Skeletal muscle satellite cell (primary cell): ENCODE measurements around the gene RAPGEF1.
A peak's percentile ranks its signal among the peaks of the same experiment; 100 is the strongest.

ENCODE experiments used
- H3K27me3 ChIP-seq: 2 replicates; pipeline ENCODE4 v1.7.0; 2013; ENCODE audit warnings: low read length; ENCODE audit not compliant: control insufficient read depth, insufficient read depth
- H3K36me3 ChIP-seq: 2 replicates; pipeline ENCODE4 v1.7.0; 2013; ENCODE audit warnings: mild to moderate bottlenecking, control low read depth, low read length; ENCODE audit not compliant: insufficient read depth
- H3K4me1 ChIP-seq: 2 replicates; pipeline ENCODE4 v1.7.0; 2013; ENCODE audit warnings: low read length; ENCODE audit not compliant: control insufficient read depth, insufficient read depth
- H3K4me2 ChIP-seq: 2 replicates; pipeline ENCODE4 v1.7.0; 2013; ENCODE audit warnings: mild to moderate bottlenecking, low read length
- H3K4me3 ChIP-seq: 2 replicates; pipeline ENCODE4 v1.7.0; 2013; ENCODE audit warnings: low read length
- H3K9ac ChIP-seq: 2 replicates; pipeline ENCODE4 v1.7.0; 2013; ENCODE audit warnings: mild to moderate bottlenecking, low read depth, low read length, moderate library complexity
- H3K9me3 ChIP-seq: replicated peaks from 2 replicates; pipeline ENCODE4 v1.7.0; 2013; ENCODE audit warnings: mild to moderate bottlenecking, control low read depth, low read length

Gene RAPGEF1

GRCh38 chr9:131735238-131736128, 4.4 kb downstream of the RAPGEF1 start:
- peak overlapping the region; percentile 66 for H3K9ac ChIP-seq
- H3K4me3 ChIP-seq: no peak overlapping the region
- H3K4me2 ChIP-seq: peak overlapping the region; percentile 61

GRCh38 chr9:131734781-131735180, 5.1 kb downstream of the RAPGEF1 start:
- H3K4me1 ChIP-seq: peaks cover 68% of the 10 kb centered on the region
- H3K4me3 ChIP-seq: no peak overlapping the region

More at GRCh38 chr9:131735238-131736128, 4.4 kb downstream of the RAPGEF1 start:
- Histone ChIP-seq H3K9me3 (no peaks in the 10 kb centered on the region), H3K27me3 (no peaks in the 10 kb centered on the region), H3K4me1 (peaks cover 68% of the 10 kb centered on the region), H3K36me3 (peaks cover 2% of the 10 kb centered on the region)

GRCh38 chr9:131734165-131734610, 5.7 kb downstream of the RAPGEF1 start:
- H3K4me1 ChIP-seq: peaks cover 72% of the 10 kb centered on the region
- H3K27me3 ChIP-seq: no peaks in the 10 kb centered on the region
- peak overlapping the region; percentile 66 for H3K9ac ChIP-seq
- H3K4me3 ChIP-seq: peak overlapping the region; percentile 29
- no peaks in the 10 kb centered on the region for H3K9me3 ChIP-seq
- H3K4me2 ChIP-seq: peak overlapping the region; percentile 61
- H3K36me3 ChIP-seq: peaks cover 2% of the 10 kb centered on the region

More at GRCh38 chr9:131734781-131735180, 5.1 kb downstream of the RAPGEF1 start:
- Histone ChIP-seq H3K9ac (peak overlapping the region; percentile 66), H3K9me3 (no peaks in the 10 kb centered on the region), H3K27me3 (no peaks in the 10 kb centered on the region), H3K4me2 (peak overlapping the region; percentile 61), H3K36me3 (peaks cover 2% of the 10 kb centered on the region)

DNA sequence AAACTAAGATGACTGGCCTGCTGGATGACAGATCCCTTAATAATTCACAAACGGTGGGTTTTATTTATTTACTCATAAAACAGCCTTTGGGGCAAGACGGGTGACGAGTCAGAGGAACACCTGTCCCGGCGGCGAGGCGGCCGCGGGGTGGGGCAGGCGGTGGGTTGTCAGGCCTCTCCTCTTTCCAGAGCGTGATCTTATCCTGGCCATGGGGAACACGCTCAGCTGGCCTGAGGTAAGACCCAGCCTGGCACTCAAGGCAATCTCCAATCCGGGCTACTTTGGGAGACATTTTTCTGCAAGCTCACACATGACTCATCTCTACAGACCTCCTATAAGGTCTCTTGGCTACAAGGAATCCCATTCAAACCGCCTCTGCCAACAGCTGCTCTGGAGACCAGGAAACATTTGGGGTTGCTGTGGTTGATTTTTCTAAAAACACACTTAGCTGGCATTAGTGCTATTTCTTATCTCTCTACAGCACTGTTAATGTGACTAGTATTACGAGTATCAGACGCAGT, 6.3 kb downstream of the RAPGEF1 start:
- no peaks in the 10 kb centered on the region for H3K9me3 ChIP-seq
- peak overlapping the region; percentile 66 for H3K9ac ChIP-seq
- no peaks in the 10 kb centered on the region for H3K27me3 ChIP-seq
- H3K4me2 ChIP-seq: peak overlapping the region; percentile 61
- peaks cover 73% of the 10 kb centered on the region for H3K4me1 ChIP-seq
- peaks cover 2% of the 10 kb centered on the region for H3K36me3 ChIP-seq
- H3K4me3 ChIP-seq: peak overlapping the region; percentile 29

DNA sequence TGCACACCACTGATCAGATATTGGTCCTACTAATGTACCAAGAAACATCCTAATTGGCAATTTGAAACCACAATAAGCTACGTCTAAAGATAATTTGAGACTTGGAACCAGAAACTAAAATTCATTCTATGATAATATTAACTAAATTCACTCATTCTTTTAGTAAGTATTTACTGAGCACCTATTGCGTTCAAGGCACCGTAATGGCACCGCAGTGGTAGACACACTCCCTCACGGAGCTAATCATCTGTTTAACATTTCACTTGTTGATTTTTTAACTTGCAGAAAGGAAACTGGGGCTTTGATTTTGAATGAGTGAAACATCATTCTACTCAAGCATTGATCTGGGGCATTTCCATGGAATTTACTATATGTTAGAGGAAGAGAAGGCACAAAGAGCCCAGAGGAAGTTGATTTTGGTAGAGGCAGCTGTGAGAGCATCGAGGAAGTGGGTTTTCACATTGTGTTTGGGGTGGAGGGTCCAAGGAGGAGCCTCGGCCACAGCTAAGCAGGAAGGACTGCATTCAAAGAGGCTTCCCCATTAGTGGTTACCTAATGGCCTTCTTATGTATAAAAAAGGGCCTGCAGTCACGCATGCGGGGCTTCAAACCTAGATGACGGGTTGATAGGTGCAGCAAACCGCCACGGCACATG, 7.1 kb downstream of the RAPGEF1 start:
- Histone ChIP-seq H3K9ac (peak overlapping the region; percentile 6), H3K4me3 (no peak overlapping the region), H3K36me3 (peaks cover 2% of the 10 kb centered on the region), H3K4me1 (peaks cover 77% of the 10 kb centered on the region), H3K9me3 (no peaks in the 10 kb centered on the region), H3K27me3 (no peaks in the 10 kb centered on the region), H3K4me2 (peak overlapping the region; percentile 60)

DNA sequence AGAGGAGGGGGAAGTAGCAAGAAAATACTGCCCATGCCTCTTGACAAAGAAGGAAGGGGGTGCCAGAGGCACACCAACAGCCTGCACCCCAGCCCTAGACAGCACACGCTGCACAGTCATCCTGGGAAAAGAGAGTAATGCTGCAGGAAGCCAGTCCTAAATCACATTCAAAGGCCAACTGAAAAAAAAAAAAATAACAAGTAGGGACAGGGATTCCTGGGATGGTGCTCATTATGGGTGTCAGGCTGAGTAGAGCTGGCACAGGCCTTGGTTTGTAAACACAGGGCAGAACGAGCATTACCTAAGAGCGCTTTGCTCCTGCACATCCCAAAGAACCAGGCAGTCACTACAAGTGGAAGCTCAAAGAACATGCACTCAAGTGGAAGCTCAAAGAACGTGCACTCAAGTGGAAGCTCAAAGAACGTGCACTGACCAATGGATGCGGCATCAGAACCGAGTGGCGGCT, 7.8 kb downstream of the RAPGEF1 start:
- no peaks in the 10 kb centered on the region for H3K9me3 ChIP-seq
- H3K36me3 ChIP-seq: peaks cover 2% of the 10 kb centered on the region
- H3K4me3 ChIP-seq: peak overlapping the region; percentile 22
- H3K9ac ChIP-seq: peak overlapping the region; percentile 64
- peaks cover 84% of the 10 kb centered on the region for H3K4me1 ChIP-seq
- H3K27me3 ChIP-seq: no peaks in the 10 kb centered on the region
- peak overlapping the region; percentile 60 for H3K4me2 ChIP-seq

DNA sequence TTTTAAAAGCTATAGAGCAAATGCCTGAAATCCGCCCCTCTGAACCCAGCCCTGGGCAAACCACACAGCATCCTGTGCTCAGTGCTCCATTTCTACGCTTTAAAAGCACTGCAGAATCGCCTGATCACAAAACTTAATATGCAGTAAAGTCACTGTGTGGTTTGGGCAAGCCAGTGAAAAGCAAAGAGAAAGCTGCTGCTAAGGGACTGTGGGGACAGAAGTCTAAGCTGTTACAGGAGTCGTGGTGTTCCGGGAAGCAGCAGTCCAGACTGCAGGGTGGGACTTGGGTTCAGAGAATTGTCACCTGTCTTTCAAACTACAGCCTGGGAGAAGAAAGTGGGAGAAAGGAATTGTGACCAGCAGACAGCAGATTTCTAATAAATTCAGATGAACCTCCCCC, 8.2 kb downstream of the RAPGEF1 start:
- Histone ChIP-seq H3K4me3 (peak overlapping the region; percentile 22), H3K9me3 (no peaks in the 10 kb centered on the region), H3K4me1 (peaks cover 84% of the 10 kb centered on the region), H3K9ac (peak overlapping the region; percentile 64), H3K4me2 (peak overlapping the region; percentile 60), H3K27me3 (no peaks in the 10 kb centered on the region), H3K36me3 (peaks cover 2% of the 10 kb centered on the region)

DNA sequence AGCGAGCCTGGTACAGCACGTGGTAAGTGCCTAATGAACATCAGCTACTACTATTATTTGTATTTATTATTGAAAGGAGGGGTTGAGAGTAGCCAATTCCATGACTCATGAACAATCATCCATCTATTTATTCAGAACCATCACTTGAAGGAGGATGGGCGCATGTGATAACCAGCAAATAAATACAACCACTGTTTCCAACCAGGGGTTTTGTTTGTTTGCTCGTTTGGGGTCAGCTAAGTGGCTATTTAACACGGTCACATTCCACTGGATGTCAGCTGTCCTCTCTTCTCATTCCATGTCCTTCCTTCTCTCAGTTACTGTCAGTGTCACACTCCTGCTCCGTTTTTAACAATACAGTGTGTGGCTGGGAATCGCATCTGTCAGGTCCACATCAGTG, 8.6 kb downstream of the RAPGEF1 start:
- peak overlapping the region; percentile 60 for H3K4me2 ChIP-seq
- H3K36me3 ChIP-seq: peaks cover 2% of the 10 kb centered on the region
- peak overlapping the region; percentile 64 for H3K9ac ChIP-seq
- peak overlapping the region; percentile 22 for H3K4me3 ChIP-seq
- H3K9me3 ChIP-seq: no peaks in the 10 kb centered on the region
- H3K4me1 ChIP-seq: peaks cover 80% of the 10 kb centered on the region
- no peaks in the 10 kb centered on the region for H3K27me3 ChIP-seq

- H3K4me3 ChIP-seq: no peak overlapping the region
- peaks cover 57% of the 10 kb centered on the region for H3K4me1 ChIP-seq
Observed at GRCh38 chr9:131728961-131729360, 10.9 kb downstream of the RAPGEF1 start.

GRCh38 chr9:131728546-131728910, 11.3 kb downstream of the RAPGEF1 start:
- H3K9me3 ChIP-seq: no peaks in the 10 kb centered on the region
- no peak overlapping the region for H3K4me2 ChIP-seq
- no peaks in the 10 kb centered on the region for H3K27me3 ChIP-seq
- H3K36me3 ChIP-seq: no peaks in the 10 kb centered on the region
- no peak overlapping the region for H3K4me3 ChIP-seq
- H3K9ac ChIP-seq: no peak overlapping the region
- H3K4me1 ChIP-seq: peaks cover 54% of the 10 kb centered on the region

More at GRCh38 chr9:131728961-131729360, 10.9 kb downstream of the RAPGEF1 start:
- Histone ChIP-seq H3K9me3 (no peaks in the 10 kb centered on the region), H3K9ac (no peak overlapping the region), H3K27me3 (no peaks in the 10 kb centered on the region), H3K4me2 (no peak overlapping the region), H3K36me3 (no peaks in the 10 kb centered on the region)

DNA sequence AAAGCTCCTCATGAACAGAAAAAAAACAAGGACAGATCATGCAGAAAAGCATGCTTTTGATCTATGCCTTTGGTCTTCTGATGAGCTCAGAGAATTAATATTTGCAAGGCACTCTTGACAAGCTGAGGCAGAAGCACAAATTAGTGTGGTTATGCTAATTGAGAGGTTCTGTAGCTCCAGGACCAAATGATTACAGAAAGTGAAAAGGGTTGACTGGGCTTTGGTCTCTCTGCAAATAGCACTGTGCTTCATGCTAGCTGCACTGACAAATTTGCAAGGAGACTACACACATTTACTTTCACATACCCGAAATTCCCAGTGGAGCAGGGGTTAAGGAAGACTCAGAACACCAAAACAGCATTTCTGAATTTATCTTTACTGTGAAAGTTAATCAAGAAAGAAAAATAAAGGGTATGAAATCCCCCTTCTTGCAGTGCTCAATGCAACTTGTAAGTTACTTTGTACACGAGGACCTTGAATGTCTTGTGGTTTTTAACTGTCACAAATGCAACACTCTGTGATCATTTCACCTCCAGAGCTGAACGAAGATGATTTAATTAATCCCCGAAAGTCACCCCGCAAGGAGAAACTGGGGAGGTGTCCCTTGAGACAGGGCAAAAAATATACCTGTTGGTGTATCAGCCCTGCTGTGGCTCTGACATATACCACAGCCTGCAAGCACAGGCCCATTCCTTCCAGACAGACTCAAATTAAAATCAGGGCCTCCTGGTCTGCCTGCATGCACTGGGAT, 11.9 kb downstream of the RAPGEF1 start:
- Histone ChIP-seq H3K4me1 (peaks cover 49% of the 10 kb centered on the region), H3K9ac (no peak overlapping the region), H3K4me3 (no peak overlapping the region), H3K4me2 (peak overlapping the region; percentile 60), H3K36me3 (no peaks in the 10 kb centered on the region), H3K27me3 (no peaks in the 10 kb centered on the region), H3K9me3 (no peaks in the 10 kb centered on the region)
